Stomach smooth muscle (tissue), 2 donors: ENCODE measurements around the gene ZNF568.

Source experiments
- H3K27ac ChIP-seq: one replicate; pipeline ENCODE4 v1.7.0; 2013; ENCODE audit warnings: mild to moderate bottlenecking, low read length, inconsistent platforms
- H3K27me3 ChIP-seq, 2 donors: one replicate each; pipeline ENCODE4 v1.7.0; 2013; ENCODE audit warnings: low read length in 2 of 2; ENCODE audit not compliant: insufficient read depth in 2 of 2, control insufficient read depth in 1 of 2
- H3K36me3 ChIP-seq, 2 donors: one replicate each; pipeline ENCODE4 v1.7.0; 2013; ENCODE audit warnings: low read length in 2 of 2; ENCODE audit not compliant: control insufficient read depth in 2 of 2, insufficient read depth in 2 of 2
- H3K4me1 ChIP-seq: one replicate; pipeline ENCODE4 v1.7.0; 2013; ENCODE audit warnings: low read length; ENCODE audit not compliant: control insufficient read depth, insufficient read depth
- H3K4me3 ChIP-seq, 2 donors: one replicate each; pipeline ENCODE4 v1.7.0; 2013; ENCODE audit warnings: low read length in 2 of 2
- H3K9ac ChIP-seq, 2 donors: one replicate each; pipeline ENCODE4 v1.7.0; 2013; ENCODE audit warnings: low read length in 2 of 2, mild to moderate bottlenecking in 1 of 2
- H3K9me3 ChIP-seq, 2 donors: one replicate each; pipeline ENCODE4 v1.7.0; 2013; ENCODE audit warnings: low read length in 2 of 2; ENCODE audit not compliant: control insufficient read depth in 2 of 2
- donor health status: healthy.
- donor health status: Pancreatic carcinoma.

Gene ZNF568

GRCh38 chr19:36950335-36951119 is 34.4 kb downstream of the ZNF568 start:
- H3K27me3 ChIP-seq, result no peaks in the 10 kb centered on the region
- H3K9me3 ChIP-seq, result peaks cover 12 to 18% of the 10 kb centered on the region in 2 donors
- H3K4me1 ChIP-seq, result no peaks in the 10 kb centered on the region
- H3K27ac ChIP-seq, result no peak overlapping the region
- no peak overlapping the region for H3K4me3 ChIP-seq
- H3K36me3 ChIP-seq, result peaks cover 35 to 37% of the 10 kb centered on the region in 2 donors
- no peak overlapping the region for H3K9ac ChIP-seq

- H3K36me3 ChIP-seq, result no peaks in the 10 kb centered on the region
- H3K9ac ChIP-seq, result no peak overlapping the region
- no peaks in the 10 kb centered on the region for H3K27me3 ChIP-seq
- H3K4me3 ChIP-seq, result no peak overlapping the region
- peaks cover 2 to 4% of the 10 kb centered on the region in 2 donors for H3K9me3 ChIP-seq
- H3K4me1 ChIP-seq, result no peaks in the 10 kb centered on the region
- no peak overlapping the region for H3K27ac ChIP-seq
Observed at GRCh38 chr19:36962346-36962745, 46.2 kb downstream of the ZNF568 start.

DNA sequence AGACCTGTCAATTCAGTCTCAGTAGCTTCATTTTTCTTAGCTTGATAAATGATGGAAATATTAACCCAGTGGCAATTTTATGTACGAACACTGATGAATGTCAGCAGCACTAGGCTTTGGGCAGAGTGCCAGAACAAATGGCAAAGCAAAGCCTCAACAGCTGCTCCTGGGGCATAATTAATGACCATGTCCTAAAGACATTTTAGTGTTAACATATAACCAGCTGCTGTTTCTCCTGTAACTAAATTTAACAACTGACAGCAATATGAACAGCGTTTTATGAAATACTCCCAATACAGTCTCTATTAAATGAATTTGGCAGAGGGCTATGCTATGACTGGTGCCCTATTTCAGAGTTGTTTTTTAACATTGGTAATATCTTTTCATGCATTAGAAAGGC is 47.1 kb downstream of the ZNF568 start:
- H3K27ac ChIP-seq, result no peak overlapping the region
- H3K9me3 ChIP-seq, result peaks cover 2 to 4% of the 10 kb centered on the region in 2 donors
- H3K4me1 ChIP-seq, result no peaks in the 10 kb centered on the region
- H3K9ac ChIP-seq, result no peak overlapping the region
- H3K36me3 ChIP-seq, result no peaks in the 10 kb centered on the region
- no peak overlapping the region for H3K4me3 ChIP-seq
- no peaks in the 10 kb centered on the region for H3K27me3 ChIP-seq

DNA sequence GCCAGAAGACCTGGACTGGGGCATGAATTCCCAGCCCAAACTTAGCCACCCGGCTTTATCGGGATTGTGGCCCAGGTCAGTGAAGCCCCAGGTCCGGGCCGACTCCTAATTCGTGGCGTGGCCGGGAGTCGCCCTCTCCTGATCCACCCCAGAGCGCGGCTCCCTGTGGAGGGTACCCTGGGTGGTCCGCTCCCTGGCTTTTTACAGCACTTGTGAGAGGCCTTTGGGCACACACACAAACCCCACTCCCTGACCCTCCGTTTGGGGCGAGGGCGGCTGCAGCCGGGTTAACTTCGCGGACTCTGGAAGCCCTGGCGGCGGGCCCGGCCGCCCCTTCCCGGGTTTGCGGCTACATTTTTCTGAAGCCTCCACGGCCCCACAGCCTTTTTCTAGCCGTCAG is 56.4 kb downstream of the ZNF568 start:
- Histone ChIP-seq H3K27ac (peak overlapping the region; percentile 55), H3K36me3 (no peaks in the 10 kb centered on the region), H3K9ac (peak overlapping the region; percentile 69 to 76)

GRCh38 chr19:36973021-36973843 is 57.1 kb downstream of the ZNF568 start:
- Histone ChIP-seq H3K27me3 (no peaks in the 10 kb centered on the region), H3K27ac (peak overlapping the region; percentile 55), H3K9me3 (no peaks in the 10 kb centered on the region)

More for the DNA sequence above, 56.4 kb downstream of the ZNF568 start:
- Histone ChIP-seq H3K4me3 (peak overlapping the region; percentile 90 to 94), H3K4me1 (peaks cover 16% of the 10 kb centered on the region), H3K27me3 (no peaks in the 10 kb centered on the region), H3K9me3 (no peaks in the 10 kb centered on the region)

GRCh38 chr19:36973844-36974195 is 57.7 kb downstream of the ZNF568 start:
- Histone ChIP-seq H3K4me3 (peak overlapping the region; percentile 90 to 94), H3K9me3 (no peaks in the 10 kb centered on the region), H3K27me3 (no peaks in the 10 kb centered on the region), H3K27ac (peak overlapping the region; percentile 24), H3K36me3 (peaks cover 0 to 4% of the 10 kb centered on the region in 2 donors), H3K4me1 (peaks cover 16% of the 10 kb centered on the region), H3K9ac (peak overlapping the region; percentile 69 to 76)

More at GRCh38 chr19:36973021-36973843, 57.1 kb downstream of the ZNF568 start:
- Histone ChIP-seq H3K36me3 (peaks cover 0 to 2% of the 10 kb centered on the region in 2 donors), H3K9ac (peak overlapping the region; percentile 69 to 76), H3K4me3 (peak overlapping the region; percentile 90 to 94), H3K4me1 (peaks cover 16% of the 10 kb centered on the region)

- Histone ChIP-seq H3K27me3 (no peaks in the 10 kb centered on the region), H3K9me3 (no peaks in the 10 kb centered on the region), H3K36me3 (peaks cover 5 to 9% of the 10 kb centered on the region in 2 donors), H3K4me1 (no peaks in the 10 kb centered on the region), H3K9ac (no peak overlapping the region), H3K4me3 (no peak overlapping the region), H3K27ac (no peak overlapping the region)
Observed at GRCh38 chr19:36986131-36986530, 70.0 kb downstream of the ZNF568 start.

- no peak overlapping the region for H3K27ac ChIP-seq
- peaks cover 9 to 11% of the 10 kb centered on the region in 2 donors for H3K36me3 ChIP-seq
- H3K4me1 ChIP-seq, result no peaks in the 10 kb centered on the region
- H3K4me3 ChIP-seq, result no peak overlapping the region
- no peak overlapping the region for H3K9ac ChIP-seq
- no peaks in the 10 kb centered on the region for H3K27me3 ChIP-seq
- H3K9me3 ChIP-seq, result no peaks in the 10 kb centered on the region
Observed at GRCh38 chr19:36986601-36987000, 70.5 kb downstream of the ZNF568 start.

DNA sequence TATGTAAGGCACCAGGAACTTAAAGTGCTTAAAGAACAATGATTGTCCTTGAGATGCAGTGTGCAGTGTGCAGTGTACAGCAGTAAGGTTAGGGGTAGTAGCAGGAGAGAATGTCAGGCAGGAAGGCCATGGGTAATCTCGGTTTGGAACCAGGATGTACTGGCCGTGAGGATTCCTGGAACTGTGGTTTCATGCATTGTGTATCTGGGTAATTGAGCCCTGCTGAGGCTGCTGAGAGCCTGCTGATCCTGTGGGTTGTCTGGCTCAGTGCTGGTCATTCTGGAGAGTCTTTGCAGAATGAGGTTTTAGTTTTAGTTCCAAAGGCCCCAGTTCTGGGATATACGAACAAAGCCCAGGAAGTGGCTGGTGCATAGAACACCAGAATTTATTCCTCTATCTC is 71.0 kb downstream of the ZNF568 start:
- Histone ChIP-seq H3K27me3 (no peaks in the 10 kb centered on the region), H3K4me3 (no peak overlapping the region), H3K4me1 (no peaks in the 10 kb centered on the region), H3K36me3 (peaks cover 10 to 11% of the 10 kb centered on the region in 2 donors), H3K9me3 (no peaks in the 10 kb centered on the region), H3K9ac (no peak overlapping the region), H3K27ac (no peak overlapping the region)

DNA sequence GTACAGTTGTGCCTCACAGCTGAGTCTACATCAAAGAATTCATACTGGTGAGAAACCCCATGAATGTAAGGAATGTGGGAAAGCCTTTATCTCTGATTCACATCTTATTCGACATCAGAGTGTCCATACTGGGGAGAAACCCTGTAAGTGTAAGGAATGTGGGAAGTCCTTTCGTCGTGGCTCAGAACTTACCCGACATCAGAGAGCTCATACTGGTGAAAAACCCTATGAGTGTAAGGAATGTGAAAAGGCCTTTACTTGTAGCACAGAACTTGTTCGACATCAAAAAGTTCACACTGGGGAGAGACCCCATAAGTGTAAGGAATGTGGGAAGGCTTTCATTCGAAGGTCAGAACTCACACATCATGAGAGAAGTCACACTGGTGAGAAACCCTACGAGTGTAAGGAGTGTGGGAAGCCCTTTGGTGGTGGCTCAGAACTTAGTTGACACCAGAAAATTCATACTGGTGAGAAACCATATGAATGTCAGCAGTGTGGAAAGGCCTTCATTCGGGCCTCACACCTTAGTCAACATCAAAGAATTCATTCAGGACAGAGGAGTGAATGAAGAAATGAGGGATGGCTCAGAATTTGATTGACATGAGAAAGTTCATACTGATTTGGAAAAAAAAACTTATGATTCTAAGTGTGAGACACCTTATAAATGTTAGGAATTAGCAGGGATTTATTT is 81.2 kb downstream of the ZNF568 start:
- Histone ChIP-seq H3K4me1 (no peaks in the 10 kb centered on the region), H3K9me3 (peaks cover 0 to 7% of the 10 kb centered on the region in 2 donors), H3K27ac (no peak overlapping the region), H3K36me3 (peaks cover 18 to 33% of the 10 kb centered on the region in 2 donors), H3K4me3 (no peak overlapping the region), H3K9ac (no peak overlapping the region), H3K27me3 (no peaks in the 10 kb centered on the region)
